GM12878 (cell line): ENCODE measurements around the gene PCGF1. TPM values are rescaled to one million over a fixed set of nuclear protein-coding genes. Genes with fewer than 3 reads are reported as not detected.

Source experiments
- ATAC-seq: fragments of 200-7000 bp; cut with Tn5 transposase; 3 replicates; pipeline ENCODE4 v1.9.1; 2020; ENCODE audit warnings: mild to moderate bottlenecking, moderate library complexity
- BruUV-seq: library from RNA; stranded (reverse); fragments of 400-500 nt; replicated peaks from 2 replicates; lab custom pipeline; 2021; lab: Mats Ljungman, UMichigan
- CTCF ChIA-PET: fragments of 300-600 bp; sonication (Branson Sonifier 250); formaldehyde crosslinking; extraction: SDS; loops from one replicate; lab custom pipeline; 2021; ENCODE audit warnings: inconsistent platforms; lab: Yijun Ruan, JAX
- POLR2A ChIA-PET: fragments of 350-600 bp; formaldehyde crosslinking; extraction: SDS; loops from one replicate; lab custom pipeline; 2021; ENCODE audit warnings: inconsistent platforms; lab: Charles Lee
- RAD21 ChIA-PET: fragments of 300-600 bp; sonication (Branson Sonifier 250); formaldehyde crosslinking; loops from one replicate; lab custom pipeline; 2023; ENCODE audit warnings: antibody characterized with exemption; ENCODE audit not compliant: unreplicated experiment; lab: Charles Lee
- SMC1A ChIA-PET: fragments of 300-600 bp; sonication (Branson Sonifier 250); formaldehyde crosslinking; loops from one replicate; lab custom pipeline; 2023; ENCODE audit not compliant: unreplicated experiment, uncharacterized antibody; lab: Charles Lee
- DNase-seq: peaks from one replicate; pipeline ENCODE4 v3.0.0-alpha.2; 2011; ENCODE audit warnings: low read depth, low spot score
- FAIRE-seq: peaks from 3 replicates; lab custom pipeline; 2011; peaks lifted over from hg19 to GRCh38; lab: Jason Lieb, UNC
- H2AFZ ChIP-seq: 2 replicates; pipeline ENCODE4 v1.6.0; 2011; ENCODE audit warnings: low read depth, low read length, control low read depth; ENCODE audit not compliant: control insufficient read depth
- H3K27ac ChIP-seq: 2 replicates; pipeline ENCODE4 v1.5.1; 2011; ENCODE audit warnings: control low read depth; ENCODE audit not compliant: control insufficient read depth, insufficient read depth
- H3K27me3 ChIP-seq, 2 experiments: replicated peaks in 1 of 2; 2 replicates each; pipeline versions ENCODE4 v1.6.0 to v1.6.1; 2011; ENCODE audit warnings: low read length in 1 of 2; ENCODE audit not compliant: control insufficient read depth in 2 of 2, insufficient read depth in 2 of 2
- H3K36me3 ChIP-seq, 2 experiments: 2 replicates each; pipeline ENCODE4 v1.5.1; 2011; ENCODE audit warnings: low read length in 1 of 2; ENCODE audit not compliant: control insufficient read depth in 2 of 2, insufficient read depth in 2 of 2
- H3K4me1 ChIP-seq: 2 replicates; pipeline ENCODE4 v1.6.1; 2011; ENCODE audit warnings: mild to moderate bottlenecking, low read length, moderate library complexity, mixed read lengths; ENCODE audit not compliant: control insufficient read depth, insufficient read depth
- H3K4me2 ChIP-seq: 2 replicates; pipeline ENCODE4 v1.6.0; 2011; ENCODE audit warnings: control low read depth; ENCODE audit not compliant: control insufficient read depth, insufficient read depth
- H3K4me3 ChIP-seq: fragments of 200-600 bp; sonication (generic); 2 replicates; pipeline ENCODE4 v1.5.1; 2016
- H3K79me2 ChIP-seq: 2 replicates; pipeline ENCODE4 v1.6.0; 2011; ENCODE audit warnings: low read length; ENCODE audit not compliant: control insufficient read depth, insufficient read depth
- H3K9ac ChIP-seq: 2 replicates; pipeline ENCODE4 v1.8.0; 2011; ENCODE audit warnings: low read length, control low read depth, mixed read lengths; ENCODE audit not compliant: control insufficient read depth, insufficient read depth
- H3K9me3 ChIP-seq: replicated peaks from 3 replicates; pipeline ENCODE4 v1.5.1; 2011; ENCODE audit warnings: mild to moderate bottlenecking, low read length; ENCODE audit not compliant: control insufficient read depth, insufficient read depth
- H4K20me1 ChIP-seq: 2 replicates; pipeline ENCODE4 v1.6.0; 2011; ENCODE audit not compliant: control insufficient read depth, insufficient read depth
- BRCA1 ChIP-seq: IDR thresholded peaks from 2 replicates; pipeline ENCODE4 v1.6.1; 2011; ENCODE audit warnings: low read depth, low read length, improper control_type of control experiment
- CHD1 ChIP-seq: IDR thresholded peaks from 2 replicates; pipeline ENCODE4 v1.6.1; 2012; ENCODE audit warnings: low read depth, low read length, improper control_type of control experiment
- CREM ChIP-seq: IDR thresholded peaks from 2 replicates; pipeline ENCODE4 v1.6.1; 2014; ENCODE audit warnings: antibody characterized with exemption, low read depth
- HDGF ChIP-seq: fragments of 450-650 bp; IDR thresholded peaks from 2 replicates; pipeline ENCODE4 v1.6.1; 2016; ENCODE audit warnings: antibody characterized with exemption
- KAT2A ChIP-seq: conservative IDR thresholded peaks from 2 replicates; pipeline ENCODE4 v1.6.1; 2011; ENCODE audit warnings: low read depth, low read length; ENCODE audit not compliant: control insufficient read depth
- PAX5 ChIP-seq: IDR thresholded peaks from 2 replicates; pipeline ENCODE4 v1.6.1; 2011; ENCODE audit warnings: low read depth, low read length, borderline replicate concordance
- RAD51 ChIP-seq: fragments of 450-650 bp; IDR thresholded peaks from 2 replicates; pipeline ENCODE4 v1.6.1; 2016; ENCODE audit warnings: moderate library complexity, mild to moderate bottlenecking, inconsistent platforms
- SMAD5 ChIP-seq: IDR thresholded peaks from 2 replicates; pipeline ENCODE4 v1.6.1; 2016; ENCODE audit warnings: antibody characterized with exemption, low read depth
- ZNF207 ChIP-seq: fragments of 450-650 bp; IDR thresholded peaks from 2 replicates; pipeline ENCODE4 v1.6.1; 2014; ENCODE audit warnings: antibody characterized with exemption, mild to moderate bottlenecking, borderline replicate concordance
- WGBS: methylation state at CpG from one replicate; pipeline ENCODE4 v1.1.6; 2016; ENCODE audit warnings: low lambda C conversion rate; ENCODE audit not compliant: insufficient replicate concordance, insufficient coverage; ENCODE audit errors: missing lambda C conversion rate; 5-methylcytosine and 5-hydroxymethylcytosine counted together
- in situ Hi-C: fragments of 300-500 bp; cut with MboI; formaldehyde crosslinking; loops from 9 replicates; pipeline ENCODE4 v1.14.3; 2018; ENCODE audit warnings: mixed read lengths
- intact Hi-C: fragments of 100-400 bp; cut with micrococcal nuclease; formaldehyde crosslinking; loops from one replicate; pipeline ENCODE4 v1.14.2; 2022; ENCODE audit not compliant: unreplicated experiment
- polyA plus RNA-seq, 11 experiments: library from polyadenylated mRNA; depleted of rRNA in 4 of 11; unstranded in 6 of 11; stranded (reverse) in 5 of 11; fragments of >200 nt; fragmentation: Nextera tagmentation in 4 of 11; fragmentation: Illumina TruSeq in 1 of 11; extraction: Ambion mirVana in 4 of 11; extraction: Trizol in 1 of 11; gene quantifications; 1 replicate in 1 of 11; 2 replicates in 10 of 11; pipeline versions ENCODE4 v1.2.1 to v1.2.3, GENCODE V29; 2011 to 2016; ENCODE audit warnings: inconsistent platforms in 2 of 11, missing spikeins in 2 of 11, low read depth in 1 of 11
- total RNA-seq, 4 experiments: library from RNA; depleted of rRNA in 3 of 4; stranded (reverse); fragments of >200 nt in 3 of 4; fragmentation: Illumina TruSeq in 1 of 4; extraction: Trizol in 1 of 4; gene quantifications; 2 replicates each; pipeline versions ENCODE4 v1.2.1 to v1.2.3, GENCODE V29; 2013 to 2021
- TF ChIP-seq, protein P1 (sequence below): IDR thresholded peaks from 2 replicates; pipeline ENCODE4 v1.6.1; 2011; ENCODE audit warnings: mild to moderate bottlenecking, low read depth, low read length, moderate library complexity; ENCODE audit not compliant: insufficient replicate concordance
- TF ChIP-seq, protein P2 (sequence below): IDR thresholded peaks from 2 replicates; pipeline ENCODE4 v1.6.1; 2011; ENCODE audit warnings: low read depth, low read length, improper control_type of control experiment, borderline replicate concordance
- TF ChIP-seq, protein P3 (sequence below), 3 experiments: IDR thresholded peaks in 2 of 3; conservative IDR thresholded peaks in 1 of 3; 2 replicates each; pipeline ENCODE4 v1.5.1; 2011; ENCODE audit warnings: low read depth in 3 of 3, low read length in 3 of 3, mild to moderate bottlenecking in 3 of 3, control low read depth in 2 of 3, moderate library complexity in 2 of 3, inconsistent platforms in 1 of 3, mixed read lengths in 1 of 3; ENCODE audit not compliant: control insufficient read depth in 2 of 3, insufficient read depth in 1 of 3; ENCODE audit errors: extremely low read depth in 1 of 3

Gene PCGF1
- total and polyA plus RNA-seq, 10 of the 15 experiments (the other 5 are each of a cell fraction or from before 2014, with no cell fraction given) = 23.1 to 50.8 (median 27.4) TPM

DNA sequence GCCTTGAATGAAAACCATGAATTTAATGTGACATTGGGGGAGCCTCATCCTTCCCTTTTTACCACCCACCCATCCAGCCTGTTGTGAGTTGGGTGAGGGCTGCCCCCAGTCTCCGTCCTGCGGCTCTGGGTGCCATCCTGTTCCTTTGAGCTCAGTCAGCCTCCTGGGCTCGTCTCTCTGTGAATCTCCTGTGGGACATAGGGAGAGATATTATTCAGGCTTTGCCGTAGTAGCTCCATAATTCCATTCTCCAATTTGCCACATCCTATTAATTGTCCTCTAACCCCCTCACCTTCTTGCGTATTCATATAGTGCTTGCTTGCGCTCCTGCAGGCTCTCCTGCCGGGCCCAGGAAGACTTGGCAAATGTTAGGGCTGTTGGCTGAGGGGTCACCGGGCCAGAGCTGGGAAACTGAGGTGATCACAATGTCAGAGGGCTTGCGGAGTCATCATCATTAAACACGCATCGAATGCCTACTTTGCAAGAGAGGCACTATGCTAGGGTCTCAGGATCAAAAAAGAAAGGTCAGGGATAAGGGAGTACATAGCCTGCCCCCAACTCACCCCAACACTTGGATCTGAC is 19.2 kb upstream of the PCGF1 start:
- peak overlapping the region; percentile 46 for H3K4me2 ChIP-seq
- FAIRE-seq = no peak
- RAD21 ChIA-PET = interaction anchor here (1.1 to 7.5 kb wide), 3 partner anchors 44 to 91 kb away, joined by 3 to 158 read pairs (median 7); partner anchors contain the start of genes CCDC142 and TTC31

More for the DNA sequence above, 19.2 kb upstream of the PCGF1 start:
- ATAC-seq = no peak
- Histone ChIP-seq H3K9ac (no peak overlapping the region), H3K79me2 (peaks cover 46% of the 10 kb centered on the region), H3K4me1 (peaks cover 30% of the 10 kb centered on the region), H4K20me1 (no peaks in the 10 kb centered on the region), H3K27me3 (no peaks in the 10 kb centered on the region), H3K27ac (no peak overlapping the region), H3K9me3 (no peaks in the 10 kb centered on the region), H3K4me3 (no peak overlapping the region), H2AFZ (no peak overlapping the region), H3K36me3 (peaks cover 12 to 23% of the 10 kb centered on the region in 2 experiments)
- WGBS = 73% methylated on average over 11 of the region's 11 CpGs
- POLR2A ChIA-PET = interaction anchor here (0.7 to 2.6 kb wide), 6 partner anchors 18 to 60 kb away, joined by 3 to 10 read pairs (median 4); partner anchors contain the start of gene PCGF1
- no TSS peak for BruUV-seq
- CTCF ChIA-PET = interaction anchor here (1.1 to 10.4 kb wide), 6 partner anchors 19 to 60 kb away, joined by 4 to 226 read pairs (median 51); partner anchors contain the start of genes CCDC142, PCGF1 and TTC31
- no peak for TF ChIP-seq PAX5
- TF ChIP-seq, protein P1, sequence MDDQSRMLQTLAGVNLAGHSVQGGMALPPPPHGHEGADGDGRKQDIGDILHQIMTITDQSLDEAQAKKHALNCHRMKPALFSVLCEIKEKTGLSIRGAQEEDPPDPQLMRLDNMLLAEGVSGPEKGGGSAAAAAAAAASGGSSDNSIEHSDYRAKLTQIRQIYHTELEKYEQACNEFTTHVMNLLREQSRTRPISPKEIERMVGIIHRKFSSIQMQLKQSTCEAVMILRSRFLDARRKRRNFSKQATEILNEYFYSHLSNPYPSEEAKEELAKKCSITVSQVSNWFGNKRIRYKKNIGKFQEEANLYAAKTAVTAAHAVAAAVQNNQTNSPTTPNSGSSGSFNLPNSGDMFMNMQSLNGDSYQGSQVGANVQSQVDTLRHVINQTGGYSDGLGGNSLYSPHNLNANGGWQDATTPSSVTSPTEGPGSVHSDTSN = no peak
- TF ChIP-seq, protein P2, sequence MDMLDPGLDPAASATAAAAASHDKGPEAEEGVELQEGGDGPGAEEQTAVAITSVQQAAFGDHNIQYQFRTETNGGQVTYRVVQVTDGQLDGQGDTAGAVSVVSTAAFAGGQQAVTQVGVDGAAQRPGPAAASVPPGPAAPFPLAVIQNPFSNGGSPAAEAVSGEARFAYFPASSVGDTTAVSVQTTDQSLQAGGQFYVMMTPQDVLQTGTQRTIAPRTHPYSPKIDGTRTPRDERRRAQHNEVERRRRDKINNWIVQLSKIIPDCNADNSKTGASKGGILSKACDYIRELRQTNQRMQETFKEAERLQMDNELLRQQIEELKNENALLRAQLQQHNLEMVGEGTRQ = no peak
- no peak for TF ChIP-seq HDGF
- TF ChIP-seq, protein P3, sequence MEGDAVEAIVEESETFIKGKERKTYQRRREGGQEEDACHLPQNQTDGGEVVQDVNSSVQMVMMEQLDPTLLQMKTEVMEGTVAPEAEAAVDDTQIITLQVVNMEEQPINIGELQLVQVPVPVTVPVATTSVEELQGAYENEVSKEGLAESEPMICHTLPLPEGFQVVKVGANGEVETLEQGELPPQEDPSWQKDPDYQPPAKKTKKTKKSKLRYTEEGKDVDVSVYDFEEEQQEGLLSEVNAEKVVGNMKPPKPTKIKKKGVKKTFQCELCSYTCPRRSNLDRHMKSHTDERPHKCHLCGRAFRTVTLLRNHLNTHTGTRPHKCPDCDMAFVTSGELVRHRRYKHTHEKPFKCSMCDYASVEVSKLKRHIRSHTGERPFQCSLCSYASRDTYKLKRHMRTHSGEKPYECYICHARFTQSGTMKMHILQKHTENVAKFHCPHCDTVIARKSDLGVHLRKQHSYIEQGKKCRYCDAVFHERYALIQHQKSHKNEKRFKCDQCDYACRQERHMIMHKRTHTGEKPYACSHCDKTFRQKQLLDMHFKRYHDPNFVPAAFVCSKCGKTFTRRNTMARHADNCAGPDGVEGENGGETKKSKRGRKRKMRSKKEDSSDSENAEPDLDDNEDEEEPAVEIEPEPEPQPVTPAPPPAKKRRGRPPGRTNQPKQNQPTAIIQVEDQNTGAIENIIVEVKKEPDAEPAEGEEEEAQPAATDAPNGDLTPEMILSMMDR (IDR thresholded peaks at IDR 0.05 in 2 of 3, conservative IDR thresholded peaks at IDR 0.05 in 1 of 3; ENCODE audit: control insufficient read depth in 2 of 3, extremely low read depth in 1 of 3, insufficient read depth in 1 of 3, low read depth in 3 of 3, low read length in 3 of 3) = no peak
- TF ChIP-seq CREM = no peak
- TF ChIP-seq CHD1 = no peak
- TF ChIP-seq SMAD5 = no peak
- no peak for TF ChIP-seq RAD51
- TF ChIP-seq ZNF207 = no peak
- no peak for TF ChIP-seq KAT2A
- TF ChIP-seq BRCA1 = no peak
- in situ Hi-C loops = no loop called here
- SMC1A ChIA-PET = interaction anchor here (1.4 to 9.9 kb wide), 4 partner anchors 18 to 60 kb away, joined by 3 to 208 read pairs (median 30); partner anchors contain the start of gene PCGF1
- intact Hi-C loops = no loop called here
- DNase-seq = no peak
